HG02884 (cell line): ENCODE data around the gene VCP.

Source experiments
- ATAC-seq: cut with Tn5 transposase; IDR thresholded peaks from one replicate; pipeline ENCODE4 v1.9.1; 2021; ENCODE audit warnings: mild to moderate bottlenecking, moderate library complexity; ENCODE audit not compliant: unreplicated experiment

VCP gene

DNA sequence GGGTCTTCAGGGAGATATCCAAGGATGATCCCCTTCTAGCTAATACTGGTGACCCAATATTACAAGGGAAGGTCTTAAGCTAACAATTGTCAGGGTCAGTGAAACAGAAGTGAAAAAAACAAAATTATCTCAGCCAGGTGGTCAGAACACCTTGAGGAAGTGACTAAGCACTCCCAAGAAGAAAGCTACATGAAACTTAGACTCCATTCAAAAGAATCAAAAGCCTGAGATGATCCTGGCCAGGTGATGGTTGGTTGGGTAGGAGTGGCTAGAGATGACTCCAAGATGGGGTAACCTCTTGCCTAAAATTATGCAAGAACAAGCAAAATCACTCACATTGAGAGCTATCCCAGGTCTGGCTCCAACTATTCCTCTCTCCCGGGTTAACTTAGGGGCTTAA, 5.4 kb downstream of the VCP start:
- ATAC-seq = no peak

DNA sequence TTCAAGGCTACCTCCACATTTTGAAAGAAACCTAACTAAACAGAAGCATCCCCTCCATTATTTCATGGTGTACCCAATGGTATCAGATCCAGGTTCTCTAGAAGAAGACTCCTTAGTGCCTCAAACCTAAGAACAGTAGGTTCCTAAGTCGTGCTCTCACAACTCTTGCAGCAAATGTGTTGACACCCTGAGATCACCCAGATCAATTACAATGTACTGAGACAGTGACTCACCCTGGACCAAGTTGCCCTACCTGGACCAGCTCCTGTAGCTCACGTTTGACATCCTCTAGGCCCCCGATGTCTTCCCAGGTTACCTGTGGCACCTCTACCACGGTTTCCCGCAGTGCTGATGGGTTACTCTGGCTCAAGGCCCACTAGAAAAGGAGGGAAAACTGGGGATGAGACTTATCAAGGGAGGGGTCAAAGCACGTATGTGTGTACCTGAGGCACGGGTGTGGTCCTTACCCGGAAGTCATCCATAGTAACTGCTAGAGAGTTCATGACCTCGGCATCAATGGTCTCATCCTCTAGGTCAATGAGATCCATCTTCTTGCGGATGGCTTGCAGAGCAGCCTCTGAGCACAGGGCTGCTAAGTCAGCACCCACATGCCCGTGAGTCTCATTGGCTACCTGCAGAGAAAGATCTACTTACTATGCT, 11.7 kb downstream of the VCP start:
- no peak for ATAC-seq

DNA sequence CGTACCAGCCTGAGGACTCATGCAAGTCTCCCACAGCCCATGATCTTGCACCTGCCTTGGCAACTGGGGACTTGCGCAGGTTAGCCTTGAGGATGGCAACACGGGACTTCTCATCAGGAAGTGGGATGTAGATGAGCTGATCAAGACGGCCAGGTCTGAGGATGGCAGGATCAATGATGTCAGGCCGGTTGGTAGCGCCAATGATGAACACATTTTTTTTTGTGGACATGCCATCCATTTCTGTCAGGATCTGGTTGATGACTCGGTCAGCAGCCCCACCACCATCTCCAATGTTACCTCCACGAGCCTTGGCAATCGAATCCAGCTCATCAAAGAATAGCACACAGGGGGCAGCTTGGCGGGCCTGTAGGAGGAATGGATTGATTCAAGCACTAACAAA, 13.0 kb downstream of the VCP start:
- ATAC-seq = no peak

DNA sequence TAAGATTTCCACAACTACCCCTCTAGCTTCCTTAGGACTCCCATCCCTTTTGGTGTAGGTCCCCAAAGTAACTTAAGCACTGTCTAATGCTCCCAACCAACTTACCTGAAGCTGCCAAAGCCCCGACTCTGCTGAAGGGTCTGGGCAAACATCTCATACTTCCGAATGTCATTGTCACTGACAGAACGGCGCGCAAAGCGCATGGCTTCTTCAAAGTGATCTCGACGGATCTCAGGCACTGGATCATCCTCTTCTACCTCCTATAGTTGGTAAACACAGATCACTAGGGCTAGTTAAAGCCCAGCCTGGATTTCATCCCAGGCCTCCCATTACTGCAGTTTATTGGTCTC, 15.2 kb downstream of the VCP start:
- no peak for ATAC-seq

- ATAC-seq = no peak
Observed at GRCh38 chr9:35056571-35057270, 15.7 kb downstream of the VCP start.

GRCh38 chr9:35054871-35055644, 17.4 kb downstream of the VCP start:
- no peak for ATAC-seq

- no peak for ATAC-seq
Observed at GRCh38 chr9:35054185-35054835, 18.1 kb downstream of the VCP start.

DNA sequence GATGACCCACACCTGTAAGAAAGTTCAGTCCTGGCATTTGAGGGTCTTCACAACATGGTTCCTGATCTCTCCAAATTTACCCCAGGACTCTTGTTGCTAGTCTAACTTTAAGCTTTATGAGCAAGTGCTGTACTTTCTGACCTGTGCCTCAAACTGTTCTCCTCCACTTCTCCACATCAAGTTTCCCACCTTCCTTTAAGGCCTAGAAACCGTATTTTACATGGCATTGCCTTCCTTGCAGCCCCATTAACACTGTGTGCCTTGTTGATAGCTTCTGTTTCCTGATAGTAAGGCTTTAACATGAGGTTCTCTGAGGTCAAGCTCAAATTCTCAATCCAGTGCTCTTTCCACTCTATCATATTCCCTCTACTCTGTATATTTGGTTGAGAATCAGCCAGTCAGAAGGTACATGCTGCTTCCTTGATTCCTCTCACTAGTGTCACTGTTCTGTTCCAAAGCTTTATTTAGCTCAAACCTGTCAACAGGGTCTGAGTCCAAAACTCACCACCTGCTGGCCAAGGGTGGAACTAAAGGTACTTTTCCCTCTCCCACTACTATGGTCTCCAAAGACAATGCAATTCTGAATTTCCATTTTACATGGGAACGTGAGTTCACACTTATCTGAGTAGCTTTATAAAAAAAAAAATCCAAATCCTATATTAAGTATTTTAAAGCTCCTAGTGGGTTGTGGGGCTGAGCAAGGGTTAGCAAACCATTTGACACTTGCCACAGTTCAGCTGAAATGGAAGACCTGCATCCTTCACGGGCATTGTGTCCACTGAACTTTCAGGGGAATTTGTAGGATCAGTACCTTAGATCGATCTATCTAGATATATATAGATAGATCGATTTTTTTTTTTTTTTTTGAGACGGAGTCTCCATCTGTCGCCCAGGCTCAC, 21.1 kb downstream of the VCP start:
- no peak for ATAC-seq

DNA sequence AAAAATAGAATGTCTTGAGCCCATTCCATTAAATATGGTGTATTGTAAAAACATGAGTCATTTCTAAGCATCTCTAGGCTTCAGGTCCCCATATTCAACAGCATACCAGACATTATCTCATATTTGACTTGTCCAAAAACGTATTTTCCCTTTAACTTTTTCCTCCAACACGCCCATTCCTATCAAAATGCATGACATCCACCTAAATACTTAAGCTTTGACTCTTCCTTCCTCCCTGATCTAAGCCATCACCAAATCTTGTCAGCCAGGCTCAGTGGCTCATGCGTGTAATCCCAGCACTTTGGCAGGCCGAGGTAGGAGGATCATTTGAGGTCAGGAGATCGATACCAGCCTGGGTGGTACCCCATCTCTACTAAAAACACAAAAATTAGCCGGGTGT, 23.9 kb downstream of the VCP start:
- no peak for ATAC-seq

- no peak for ATAC-seq
Observed at GRCh38 chr9:35044071-35044470, 28.4 kb downstream of the VCP start.

DNA sequence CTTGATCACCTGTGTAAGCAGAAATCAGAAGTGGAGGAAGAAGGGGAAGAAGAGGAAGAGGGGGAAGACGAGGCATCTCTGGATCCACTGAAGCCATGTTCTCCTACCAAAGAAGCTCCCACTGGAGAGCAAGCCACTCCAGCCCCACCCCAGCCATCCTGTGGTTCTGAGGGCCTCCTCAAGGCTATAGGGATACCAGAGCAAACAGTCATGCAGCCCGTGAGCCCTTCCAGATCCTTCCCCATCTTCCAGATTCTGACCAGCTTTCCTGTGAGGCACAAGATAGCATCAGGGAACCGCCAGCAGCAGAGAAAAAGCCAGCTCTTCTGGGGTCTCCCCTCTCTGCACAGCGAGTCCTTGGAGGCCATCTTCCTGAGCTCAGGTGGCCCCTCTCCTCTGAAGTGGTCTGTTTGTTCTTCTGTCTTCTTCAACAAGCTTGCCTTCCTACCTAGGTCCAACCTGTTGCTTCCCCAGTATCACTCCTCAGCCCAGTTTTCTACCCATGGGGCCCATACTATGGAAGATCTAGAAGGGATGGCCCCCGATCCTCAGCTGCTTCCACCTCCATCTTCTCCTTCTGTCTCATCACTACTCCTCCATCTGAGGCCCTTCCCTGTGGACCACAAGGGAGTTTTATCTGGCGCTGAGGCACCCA, 29.4 kb downstream of the VCP start:
- ATAC-seq = no peak

- ATAC-seq = no peak
Observed at GRCh38 chr9:35042081-35042604, 30.3 kb downstream of the VCP start.

- no peak for ATAC-seq
Observed at GRCh38 chr9:35035851-35036701, 36.3 kb downstream of the VCP start.

DNA sequence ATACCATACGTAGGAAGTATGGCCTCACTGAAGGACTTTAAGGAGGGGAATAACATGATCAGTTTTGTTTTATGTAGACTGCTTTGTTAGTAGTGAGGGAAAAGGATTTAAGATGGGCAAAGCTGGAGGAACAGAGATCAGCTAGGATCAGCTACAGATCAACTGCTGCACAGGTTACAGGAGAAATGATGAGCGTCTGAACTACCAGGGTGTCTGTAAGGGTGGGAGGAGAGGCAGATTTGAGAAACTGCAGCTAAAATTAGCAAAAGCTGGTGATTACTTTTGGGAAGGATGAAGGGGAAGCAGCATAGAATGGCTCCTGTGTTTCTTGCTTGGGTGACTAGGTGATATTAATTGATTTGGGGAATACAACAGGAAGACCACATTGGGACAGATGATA, 39.3 kb downstream of the VCP start:
- ATAC-seq = no peak

- no peak for ATAC-seq
Observed at GRCh38 chr9:35029852-35030251, 42.6 kb downstream of the VCP start.

- ATAC-seq = no peak
Observed at GRCh38 chr9:35029241-35029640, 43.2 kb downstream of the VCP start.

DNA sequence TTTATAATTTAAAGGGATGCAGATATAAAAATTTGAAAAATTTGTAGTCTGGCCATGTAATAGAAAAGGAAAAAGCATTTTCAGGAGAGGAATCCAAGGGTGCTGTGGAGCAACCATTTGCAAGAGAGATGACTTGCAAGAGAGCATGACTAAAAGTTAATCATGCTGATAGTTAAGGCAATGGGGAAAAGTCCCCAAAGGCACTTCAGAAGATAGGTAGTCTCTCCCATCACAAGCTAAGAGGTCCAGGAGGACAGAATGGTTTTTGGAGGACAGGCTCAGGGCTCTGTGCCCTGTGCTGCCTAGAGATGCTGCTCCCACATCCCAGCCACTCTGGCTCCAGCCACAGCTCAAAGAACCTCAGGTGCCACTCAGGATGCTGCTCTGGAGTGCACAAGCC, 44.1 kb downstream of the VCP start:
- no peak for ATAC-seq

GRCh38 chr9:35027860-35028259, 44.6 kb downstream of the VCP start:
- ATAC-seq = no peak

DNA sequence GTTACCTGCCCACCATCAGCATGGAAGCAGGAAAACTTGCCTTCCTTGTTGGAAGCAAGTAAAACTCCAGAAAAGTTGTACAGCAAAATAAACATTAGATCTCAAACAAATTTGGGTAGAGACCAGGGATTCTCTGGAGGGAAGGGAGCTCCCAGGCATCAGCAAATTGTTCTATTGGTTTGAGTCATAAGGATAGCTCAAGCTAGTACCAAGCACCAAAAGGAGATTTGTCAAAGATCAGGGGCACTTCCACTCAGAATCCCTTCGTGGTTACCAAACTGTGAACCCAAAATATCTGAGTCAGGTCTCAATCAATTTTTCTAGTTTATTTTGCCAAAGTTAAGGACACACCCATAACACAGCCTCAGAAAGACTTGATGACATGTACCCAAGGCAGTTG, 45.1 kb downstream of the VCP start:
- no peak for ATAC-seq
